Progenitor cell of endocrine pancreas (in vitro differentiated cells): ENCODE results near the gene C8A. TPM values are rescaled to one million over a fixed set of nuclear protein-coding genes. Genes with fewer than 3 reads are reported as not detected.

ENCODE experiments used
- DNase-seq: peaks from one replicate; pipeline ENCODE4 v3.0.0; 2021; ENCODE audit warnings: low spot score; ENCODE audit not compliant: unreplicated experiment
- H3K27ac Mint-ChIP-seq: 2 replicates; pipeline ENCODE4 v1.8.0; 2021; ENCODE audit warnings: mild to moderate bottlenecking, moderate library complexity, mixed read lengths
- H3K27me3 Mint-ChIP-seq: 2 replicates; pipeline ENCODE4 v1.8.0; 2021; ENCODE audit warnings: mixed read lengths
- H3K36me3 Mint-ChIP-seq: 2 replicates; pipeline ENCODE4 v1.8.0; 2022; ENCODE audit warnings: mixed read lengths; ENCODE audit not compliant: insufficient read depth
- H3K4me1 Mint-ChIP-seq: 2 replicates; pipeline ENCODE4 v1.8.0; 2021; ENCODE audit warnings: low read depth, mixed read lengths
- H3K4me3 Mint-ChIP-seq: 2 replicates; pipeline ENCODE4 v1.8.0; 2021; ENCODE audit warnings: low read depth, mild to moderate bottlenecking, moderate library complexity, mixed read lengths
- H3K9me3 Mint-ChIP-seq: 2 replicates; pipeline ENCODE4 v1.8.0; 2021; ENCODE audit warnings: low read depth, mixed read lengths
- CTCF ChIP-seq: fragments of 200-600 bp; sonication (generic); IDR thresholded peaks from one replicate; pipeline ENCODE4 v1.5.0; 2021; ENCODE audit warnings: antibody characterized with exemption, mild to moderate bottlenecking; ENCODE audit not compliant: unreplicated experiment
- total RNA-seq: library from RNA; stranded (reverse); gene quantifications from 2 replicates; pipeline ENCODE4 v1.2.1, GENCODE V29; 2021

C8A gene
- total RNA-seq, 1 donor from 2014 or later, result 0.77 TPM

- Mint-ChIP-seq H3K4me1 (peaks cover 16% of the 10 kb centered on the region), H3K9me3 (peaks cover 6% of the 10 kb centered on the region), H3K27ac (no peak overlapping the region), H3K4me3 (no peak overlapping the region), H3K36me3 (no peaks in the 10 kb centered on the region), H3K27me3 (peaks cover 13% of the 10 kb centered on the region)
- DNase-seq, result no peak
- no peak for TF ChIP-seq CTCF
Measured at GRCh38 chr1:56931686-56932085, 77.1 kb downstream of the C8A start.

- Mint-ChIP-seq H3K27ac (no peak overlapping the region), H3K4me3 (no peak overlapping the region), H3K4me1 (peaks cover 21% of the 10 kb centered on the region), H3K9me3 (peaks cover 6% of the 10 kb centered on the region), H3K27me3 (peaks cover 13% of the 10 kb centered on the region), H3K36me3 (no peaks in the 10 kb centered on the region)
- no peak for DNase-seq
- TF ChIP-seq CTCF, result no peak
Measured at GRCh38 chr1:56933161-56933560, 78.6 kb downstream of the C8A start.

- Mint-ChIP-seq H3K4me1 (peaks cover 22% of the 10 kb centered on the region), H3K27ac (no peak overlapping the region), H3K36me3 (no peaks in the 10 kb centered on the region), H3K9me3 (peaks cover 3% of the 10 kb centered on the region), H3K4me3 (no peak overlapping the region), H3K27me3 (peaks cover 13% of the 10 kb centered on the region)
- no peak for TF ChIP-seq CTCF
- no peak for DNase-seq
Measured at GRCh38 chr1:56933606-56934005, 79.0 kb downstream of the C8A start.

GRCh38 chr1:56934430-56935060, 79.9 kb downstream of the C8A start:
- no peak for DNase-seq
- H3K27ac Mint-ChIP-seq, result no peak overlapping the region
- H3K27me3 Mint-ChIP-seq, result peaks cover 13% of the 10 kb centered on the region
- no peaks in the 10 kb centered on the region for H3K36me3 Mint-ChIP-seq
- H3K4me1 Mint-ChIP-seq, result peaks cover 22% of the 10 kb centered on the region
- no peak for TF ChIP-seq CTCF
- no peak overlapping the region for H3K4me3 Mint-ChIP-seq
- H3K9me3 Mint-ChIP-seq, result no peaks in the 10 kb centered on the region

- TF ChIP-seq CTCF, result no peak
- no peaks in the 10 kb centered on the region for H3K9me3 Mint-ChIP-seq
- H3K4me1 Mint-ChIP-seq, result peaks cover 20% of the 10 kb centered on the region
- H3K27me3 Mint-ChIP-seq, result peaks cover under 1% of the 10 kb centered on the region
- no peak overlapping the region for H3K27ac Mint-ChIP-seq
- no peak overlapping the region for H3K4me3 Mint-ChIP-seq
- H3K36me3 Mint-ChIP-seq, result no peaks in the 10 kb centered on the region
- no peak for DNase-seq
Measured at GRCh38 chr1:56938646-56939045, 84.0 kb downstream of the C8A start.
